ENCODE measurements around the gene GMDS. TPM values are rescaled to one million over a fixed set of nuclear protein-coding genes. Genes with fewer than 3 reads are reported as not detected.

GMDS gene
- total RNA-seq, 3 donors from 2014 or later (not counting 1 experiment from before 2014, with no cell fraction given), result 23.6 to 31.0 (median 26.4) TPM

GRCh38 chr6:2117447-2117846 lies 128.0 kb downstream of the GMDS start:
- peaks cover 2% of the 10 kb centered on the region for H3K36me3 ChIP-seq (ENCODE audit: control insufficient read depth, insufficient read depth, low read length)
- no peak overlapping the region for H3K4me3 ChIP-seq (ENCODE audit: low read length)

GRCh38 chr6:2116496-2116895 lies 128.9 kb downstream of the GMDS start:
- Histone ChIP-seq H3K4me1 (ENCODE audit: control insufficient read depth, insufficient read depth, low read length) (no peaks in the 10 kb centered on the region), H3K36me3 (ENCODE audit: control insufficient read depth, insufficient read depth, low read length) (peaks cover 2% of the 10 kb centered on the region), H3K27me3 (ENCODE audit: control insufficient read depth, insufficient read depth, low read length) (no peaks in the 10 kb centered on the region), H3K27ac (ENCODE audit: low read length) (no peak overlapping the region), H3K9me3 (ENCODE audit: control insufficient read depth, insufficient read depth, low read length) (no peaks in the 10 kb centered on the region), H3K4me3 (ENCODE audit: low read length) (no peak overlapping the region)
- Mint-ChIP-seq H3K9me3 (no peaks in the 10 kb centered on the region), H3K36me3 (no peaks in the 10 kb centered on the region), H3K27ac (no peak overlapping the region), H3K27me3 (ENCODE audit: low read depth in 2 of 2) (no peaks in the 10 kb centered on the region), H3K4me1 (peaks cover 2 to 10% of the 10 kb centered on the region in 2 donors), H3K4me3 (no peak overlapping the region)
- ATAC-seq, result no peak
- 84% methylated on average over 2 of the region's 2 CpGs for WGBS (ENCODE audit: insufficient coverage)
- intact Hi-C loops (cut with micrococcal nuclease), result no loop called here
- no peak for TF ChIP-seq CTCF (IDR thresholded peaks at IDR 0.05)
- DNase-seq, result no peak

More at GRCh38 chr6:2117447-2117846, 128.0 kb downstream of the GMDS start:
- ATAC-seq (no peak), DNase-seq (no peak)
- WGBS (ENCODE audit: insufficient coverage), result 98% methylated on average over 7 of the region's 7 CpGs
- Mint-ChIP-seq H3K27me3 (ENCODE audit: low read depth in 2 of 2) (no peaks in the 10 kb centered on the region), H3K36me3 (no peaks in the 10 kb centered on the region), H3K27ac (no peak overlapping the region), H3K4me1 (peaks cover 0 to 8% of the 10 kb centered on the region in 2 donors), H3K9me3 (no peaks in the 10 kb centered on the region), H3K4me3 (no peak overlapping the region)
- Histone ChIP-seq H3K27ac (ENCODE audit: low read length) (no peak overlapping the region), H3K27me3 (ENCODE audit: control insufficient read depth, insufficient read depth, low read length) (no peaks in the 10 kb centered on the region), H3K9me3 (ENCODE audit: control insufficient read depth, insufficient read depth, low read length) (no peaks in the 10 kb centered on the region), H3K4me1 (ENCODE audit: control insufficient read depth, insufficient read depth, low read length) (no peaks in the 10 kb centered on the region)
- TF ChIP-seq CTCF (IDR thresholded peaks at IDR 0.05), result no peak
- intact Hi-C loops (cut with micrococcal nuclease), result no loop called here

- Histone ChIP-seq H3K4me3 (ENCODE audit: low read length) (no peak overlapping the region), H3K27ac (ENCODE audit: low read length) (no peak overlapping the region), H3K36me3 (ENCODE audit: control insufficient read depth, insufficient read depth, low read length) (peaks cover 2% of the 10 kb centered on the region), H3K27me3 (ENCODE audit: control insufficient read depth, insufficient read depth, low read length) (no peaks in the 10 kb centered on the region), H3K9me3 (ENCODE audit: control insufficient read depth, insufficient read depth, low read length) (no peaks in the 10 kb centered on the region), H3K4me1 (ENCODE audit: control insufficient read depth, insufficient read depth, low read length) (peaks cover 3% of the 10 kb centered on the region)
- Mint-ChIP-seq H3K4me3 (no peak overlapping the region), H3K9me3 (no peaks in the 10 kb centered on the region), H3K27me3 (ENCODE audit: low read depth in 2 of 2) (no peaks in the 10 kb centered on the region), H3K36me3 (no peaks in the 10 kb centered on the region), H3K27ac (no peak overlapping the region), H3K4me1 (peaks cover 14 to 22% of the 10 kb centered on the region in 2 donors)
- TF ChIP-seq CTCF (IDR thresholded peaks at IDR 0.05), result no peak
- DNase-seq, result no peak
- no CpG with 5 or more reads among the region's 1 CpG for WGBS (ENCODE audit: insufficient coverage)
- ATAC-seq, result no peak
- intact Hi-C loops (cut with micrococcal nuclease), result no loop called here
Measured at GRCh38 chr6:2114100-2114499, 131.3 kb downstream of the GMDS start.

- H3K9me3 ChIP-seq (ENCODE audit: control insufficient read depth, insufficient read depth, low read length), result no peaks in the 10 kb centered on the region
- H3K36me3 ChIP-seq (ENCODE audit: control insufficient read depth, insufficient read depth, low read length), result peaks cover 2% of the 10 kb centered on the region
- no peak overlapping the region for H3K4me3 ChIP-seq (ENCODE audit: low read length)
- no peak for TF ChIP-seq CTCF (IDR thresholded peaks at IDR 0.05)
- intact Hi-C loops (cut with micrococcal nuclease), result no loop called here
- Mint-ChIP-seq H3K9me3 (no peaks in the 10 kb centered on the region), H3K36me3 (no peaks in the 10 kb centered on the region), H3K27ac (peak overlapping the region; percentile 52 to 79), H3K4me1 (peaks cover 14 to 22% of the 10 kb centered on the region in 2 donors), H3K4me3 (peak overlapping the region; percentile 47), H3K27me3 (ENCODE audit: low read depth in 2 of 2) (no peaks in the 10 kb centered on the region)
- H3K4me1 ChIP-seq (ENCODE audit: control insufficient read depth, insufficient read depth, low read length), result peaks cover 3% of the 10 kb centered on the region
- H3K27me3 ChIP-seq (ENCODE audit: control insufficient read depth, insufficient read depth, low read length), result no peaks in the 10 kb centered on the region
- WGBS (ENCODE audit: insufficient coverage), result 72% methylated on average over 4 of the region's 5 CpGs
- no peak overlapping the region for H3K27ac ChIP-seq (ENCODE audit: low read length)
- ATAC-seq (peak in 1 of 3 donors; percentile 47), DNase-seq (no peak)
Measured at GRCh38 chr6:2111162-2111677, 134.2 kb downstream of the GMDS start.
